Measurements from ENCODE around the gene SPAST.
"Not testable (repeated sequence)": the region's sequence is repeated elsewhere in the genome, so short reads cannot be mapped to it uniquely, and the experiment has no call there.

Gene SPAST, protein sequence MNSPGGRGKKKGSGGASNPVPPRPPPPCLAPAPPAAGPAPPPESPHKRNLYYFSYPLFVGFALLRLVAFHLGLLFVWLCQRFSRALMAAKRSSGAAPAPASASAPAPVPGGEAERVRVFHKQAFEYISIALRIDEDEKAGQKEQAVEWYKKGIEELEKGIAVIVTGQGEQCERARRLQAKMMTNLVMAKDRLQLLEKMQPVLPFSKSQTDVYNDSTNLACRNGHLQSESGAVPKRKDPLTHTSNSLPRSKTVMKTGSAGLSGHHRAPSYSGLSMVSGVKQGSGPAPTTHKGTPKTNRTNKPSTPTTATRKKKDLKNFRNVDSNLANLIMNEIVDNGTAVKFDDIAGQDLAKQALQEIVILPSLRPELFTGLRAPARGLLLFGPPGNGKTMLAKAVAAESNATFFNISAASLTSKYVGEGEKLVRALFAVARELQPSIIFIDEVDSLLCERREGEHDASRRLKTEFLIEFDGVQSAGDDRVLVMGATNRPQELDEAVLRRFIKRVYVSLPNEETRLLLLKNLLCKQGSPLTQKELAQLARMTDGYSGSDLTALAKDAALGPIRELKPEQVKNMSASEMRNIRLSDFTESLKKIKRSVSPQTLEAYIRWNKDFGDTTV

GRCh38 chr2:32063310-32064020 is at the start of gene SPAST:
SPAST (plus strand) TSS chr2:32063556; CDS start chr2:32063832, 276 bp downstream.
- DNase-seq, result peak; percentile 97

- DNase-seq, result not testable (repeated sequence)
Observed at GRCh38 chr2:32018789-32019482, 44.4 kb upstream of the SPAST start.

DNA sequence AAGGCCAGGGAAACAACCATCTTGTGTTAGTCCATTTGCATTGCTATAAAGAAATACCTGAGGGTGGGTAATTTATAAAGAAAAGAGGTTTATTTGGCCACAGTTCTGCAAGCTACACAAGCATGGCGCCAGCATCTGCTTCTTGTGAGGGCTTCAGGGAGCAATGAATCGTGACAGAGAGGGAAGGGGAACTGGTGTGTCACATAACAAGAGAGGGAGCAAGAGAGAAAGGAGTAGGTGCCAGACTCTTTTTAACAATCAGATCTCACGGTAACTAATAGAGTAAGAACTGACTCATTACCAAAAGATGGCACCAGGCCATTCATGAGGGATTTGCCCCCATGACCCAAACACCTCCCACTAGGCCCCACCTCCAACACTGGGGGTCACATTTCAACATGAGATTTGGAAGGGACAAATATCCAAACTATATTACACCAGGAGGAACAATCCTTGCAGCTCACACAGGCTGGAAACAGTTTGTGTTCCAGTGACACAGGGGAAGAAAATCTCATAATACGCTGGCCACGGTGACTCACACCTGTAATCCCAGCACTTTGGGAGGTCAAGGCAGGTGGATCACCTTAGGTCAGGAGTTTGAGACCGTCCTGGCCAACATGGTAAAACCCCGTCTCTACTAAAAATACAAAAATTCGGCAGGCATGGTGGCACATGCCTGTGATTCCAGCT is 29.0 kb upstream of the SPAST start:
- not testable (repeated sequence) for DNase-seq

DNA sequence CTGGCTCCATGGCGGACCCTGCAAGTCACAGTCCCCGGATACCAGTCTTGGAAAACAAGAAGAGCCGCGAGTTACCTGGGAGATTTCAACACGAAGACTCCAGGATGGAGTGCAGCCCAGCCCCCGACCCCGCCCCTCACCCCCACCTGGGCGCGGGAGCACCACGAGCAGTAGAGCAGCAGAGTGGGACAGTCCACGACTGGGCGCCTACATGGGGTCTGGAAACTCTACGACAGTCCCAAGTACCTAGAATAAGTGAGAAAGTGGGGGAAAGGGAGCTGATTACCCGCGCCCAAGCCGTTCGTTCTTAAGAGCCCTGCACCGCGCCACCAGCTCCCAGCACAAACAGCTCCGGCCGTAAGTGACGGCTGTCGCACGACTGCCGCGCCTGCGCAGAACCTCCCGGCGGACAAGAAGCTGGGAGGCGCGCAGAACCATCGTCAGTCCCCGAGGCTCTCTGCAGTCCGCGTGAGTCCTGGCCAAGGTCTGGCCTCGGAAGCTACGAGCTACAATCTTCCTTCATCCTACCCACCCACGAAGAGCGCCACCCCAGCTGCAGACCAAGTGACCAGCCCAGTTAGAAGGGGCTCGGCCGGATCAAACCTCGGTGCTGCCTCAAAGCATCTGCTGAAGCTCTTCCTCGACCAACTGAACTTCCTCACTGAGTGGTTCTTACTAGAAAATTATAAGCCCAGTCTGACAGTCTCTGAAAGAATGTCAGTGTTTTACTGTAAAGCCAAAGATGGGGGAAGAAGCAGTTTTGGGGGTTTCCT is 23.7 kb upstream of the SPAST start, which contains the start of gene DPY30:
Gene DPY30 (minus strand): TSS at position 359 of the 773 bp plus-strand sequence. CDS start 349 bp downstream, at position 10.
- DNase-seq, result peak; percentile 89

DNA sequence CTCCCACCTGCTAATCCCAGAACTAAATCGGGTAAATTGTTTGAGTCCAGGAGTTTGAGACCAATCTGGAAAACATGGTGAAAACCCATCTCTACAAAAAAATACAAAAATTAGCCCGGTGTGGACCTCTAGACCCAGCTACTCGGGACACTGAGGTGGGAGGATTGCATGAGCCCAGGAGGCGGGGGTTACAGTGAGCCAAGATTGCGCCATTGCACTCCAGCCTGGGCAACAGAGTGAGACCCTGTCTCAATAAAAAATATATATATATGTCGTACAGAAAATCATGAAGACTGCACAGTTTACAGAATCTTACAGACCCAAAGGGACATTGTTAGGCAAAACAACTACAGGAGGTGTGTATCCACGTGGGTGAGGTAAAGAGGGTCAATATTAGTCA is 19.8 kb upstream of the SPAST start:
- DNase-seq, result no peak

DNA sequence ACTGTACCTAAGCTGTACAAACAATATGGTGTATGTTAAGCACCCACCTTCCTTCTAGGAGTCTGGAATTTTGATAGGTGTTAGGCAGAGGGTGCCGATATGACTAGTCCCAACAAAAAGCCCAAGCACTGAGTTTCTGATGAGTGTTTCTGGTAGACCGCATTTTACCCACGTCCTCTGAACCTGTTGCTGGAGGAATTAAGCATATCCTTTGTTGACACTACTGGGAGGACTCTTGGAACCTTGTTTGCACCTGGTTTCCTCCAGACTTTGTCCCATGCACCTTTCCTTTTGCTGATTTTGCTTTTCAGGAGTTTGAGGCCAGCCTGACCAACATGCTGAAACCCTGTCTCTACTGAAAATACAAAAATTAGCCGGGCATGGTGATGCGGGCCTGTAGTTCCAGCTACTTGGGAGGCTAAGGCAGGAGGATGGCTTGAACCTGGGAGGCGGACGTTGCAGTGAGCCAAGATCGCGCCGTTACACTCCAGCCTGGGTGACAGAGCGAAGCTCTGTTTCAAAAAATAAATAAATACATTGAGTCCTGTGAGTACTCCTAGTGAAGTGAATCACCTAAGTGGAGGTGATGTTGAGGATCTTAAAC is 11.4 kb upstream of the SPAST start:
- no peak for DNase-seq

DNA sequence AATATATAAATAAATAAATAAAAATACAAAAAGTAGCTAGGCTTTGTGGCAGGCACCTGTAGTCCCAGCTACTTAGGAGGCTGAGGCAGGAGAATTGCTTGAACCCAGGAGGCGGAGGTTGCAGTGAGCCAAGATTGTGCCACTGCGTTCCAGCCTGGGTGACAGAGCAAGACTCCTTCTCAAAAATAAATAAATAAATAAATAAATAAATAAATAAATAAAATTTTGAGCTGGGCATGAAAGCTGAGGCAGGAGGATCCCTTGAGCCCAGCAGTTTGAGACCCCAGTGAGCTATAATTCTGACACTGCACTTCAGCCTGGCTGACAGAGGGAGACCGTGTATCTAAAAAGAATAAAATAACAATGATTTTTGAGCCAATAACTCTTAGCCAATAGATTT is 8.8 kb upstream of the SPAST start:
- not testable (repeated sequence) for DNase-seq

GRCh38 chr2:32058130-32058529 is 5.2 kb upstream of the SPAST start:
- no peak for DNase-seq

- DNase-seq, result no peak
Observed at GRCh38 chr2:32060266-32060665, 3.1 kb upstream of the SPAST start.

DNA sequence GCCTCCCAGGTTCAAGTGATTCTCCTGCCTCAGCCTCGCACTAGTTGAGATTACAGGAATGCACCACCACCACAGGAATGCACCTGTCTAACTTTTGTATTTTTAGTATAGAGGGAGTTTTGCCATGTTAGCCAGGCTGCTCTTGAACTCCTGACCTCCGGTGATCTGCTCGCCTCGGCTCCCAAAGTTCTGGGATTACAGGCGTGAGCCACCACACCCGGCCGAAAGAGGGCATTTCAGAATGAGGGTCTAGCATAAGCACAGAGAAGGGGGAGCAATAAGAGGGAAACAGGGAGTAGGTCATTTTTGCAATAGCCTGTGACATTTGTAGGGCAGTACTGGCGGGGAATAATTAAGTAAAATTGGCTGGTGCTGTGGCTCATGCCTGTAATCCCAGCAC is 1.9 kb upstream of the SPAST start:
- DNase-seq, result no peak

DNA sequence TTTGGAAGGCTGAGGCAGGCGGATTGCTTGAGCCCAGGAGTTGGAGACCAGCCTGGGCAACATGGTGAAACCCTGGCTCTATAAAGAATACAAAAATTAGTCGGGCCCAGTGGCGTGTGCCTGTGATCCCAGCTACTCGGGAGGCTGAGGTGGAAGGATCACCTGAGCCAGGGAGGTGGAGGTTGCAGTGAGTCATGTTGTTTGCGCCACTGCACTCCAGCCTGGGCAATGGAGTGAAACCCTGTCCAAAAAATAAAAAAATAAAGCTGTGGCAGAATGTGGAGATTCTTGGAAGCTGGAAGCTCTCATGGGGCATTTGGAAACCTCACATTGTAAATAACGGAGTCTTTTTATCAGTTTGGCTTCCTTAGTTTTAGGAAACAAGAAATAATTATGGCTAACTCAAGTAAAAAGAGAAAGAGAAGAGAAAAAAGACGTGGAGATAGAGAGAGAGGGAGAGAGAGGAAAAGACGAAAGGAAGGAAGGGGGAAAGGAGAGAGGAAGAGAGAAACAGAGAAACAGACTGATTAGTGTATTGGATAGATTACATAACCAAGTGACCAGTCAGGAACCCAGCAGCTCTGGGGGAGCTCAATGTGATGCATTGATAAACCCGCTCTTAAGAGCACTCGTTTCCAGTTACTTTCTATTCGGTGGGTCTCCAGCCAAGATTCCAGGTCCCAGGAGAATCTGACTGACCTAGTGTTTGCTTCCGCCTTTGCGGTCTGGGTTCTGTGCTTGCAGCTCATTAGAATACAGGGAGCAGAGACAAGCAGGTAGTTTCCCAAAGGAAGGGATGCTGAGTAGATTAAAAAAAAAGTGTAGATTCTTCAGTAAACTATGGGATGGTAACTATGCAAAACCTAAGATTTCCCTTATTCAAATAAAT is 1.1 kb upstream of the SPAST start:
- no peak for DNase-seq

DNA sequence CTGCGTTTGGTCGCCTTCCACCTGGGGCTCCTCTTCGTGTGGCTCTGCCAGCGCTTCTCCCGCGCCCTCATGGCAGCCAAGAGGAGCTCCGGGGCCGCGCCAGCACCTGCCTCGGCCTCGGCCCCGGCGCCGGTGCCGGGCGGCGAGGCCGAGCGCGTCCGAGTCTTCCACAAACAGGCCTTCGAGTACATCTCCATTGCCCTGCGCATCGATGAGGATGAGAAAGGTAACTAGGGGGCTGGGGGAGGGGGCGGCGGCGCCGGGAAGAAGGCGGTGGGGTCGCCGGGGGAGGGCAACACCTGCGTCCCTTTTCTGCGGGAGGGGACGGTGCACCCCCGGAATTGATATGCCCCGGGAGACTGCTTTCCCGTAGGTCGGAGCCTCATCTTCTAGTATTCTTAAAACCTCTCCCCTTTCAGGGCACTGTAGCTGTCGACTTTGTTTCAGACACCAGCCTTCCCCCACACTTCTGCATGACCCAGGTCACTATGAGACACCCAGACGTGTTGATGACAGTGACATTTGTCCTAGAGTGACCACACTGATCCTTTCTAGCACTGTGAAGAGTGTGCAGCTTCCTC is 755 bp downstream of the SPAST start:
- DNase-seq, result no peak

DNA sequence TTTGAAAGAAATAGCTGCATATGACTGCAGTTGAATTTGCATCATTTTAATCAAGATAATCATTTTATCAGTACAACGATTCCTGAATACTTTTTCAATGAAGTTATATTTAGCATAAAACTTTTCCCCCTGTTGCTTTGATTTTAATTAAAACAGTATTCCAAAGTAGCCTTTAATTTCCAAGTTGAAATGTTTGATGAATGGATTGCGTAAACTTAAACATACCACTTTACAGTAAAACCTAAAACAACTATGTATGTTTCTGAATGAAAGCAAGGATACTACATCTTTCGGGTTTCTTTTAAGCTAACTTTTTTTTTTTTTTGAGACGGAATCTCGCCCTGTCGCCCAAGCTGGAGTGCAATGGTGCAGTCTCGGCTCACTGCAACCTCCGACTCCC is 1.4 kb downstream of the SPAST start:
- DNase-seq, result no peak

DNA sequence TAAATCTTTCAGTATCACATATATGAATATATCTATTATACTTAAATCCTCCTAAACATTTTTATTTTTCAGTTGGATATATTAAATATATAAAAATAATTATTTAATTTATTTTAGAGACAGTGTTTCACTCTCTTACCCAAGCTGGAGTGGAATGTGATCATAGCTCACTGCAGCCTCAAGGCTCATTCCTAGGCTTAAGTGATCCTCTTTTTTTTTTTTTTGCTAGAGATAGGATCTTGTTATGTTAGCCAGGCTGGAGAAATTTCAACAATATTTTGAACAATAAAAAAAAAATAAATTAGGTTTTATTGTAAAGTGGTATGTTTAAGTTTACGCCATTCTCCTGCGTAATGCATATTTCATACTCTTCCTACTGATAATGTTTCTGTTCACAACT is 4.2 kb downstream of the SPAST start:
- DNase-seq, result no peak

DNA sequence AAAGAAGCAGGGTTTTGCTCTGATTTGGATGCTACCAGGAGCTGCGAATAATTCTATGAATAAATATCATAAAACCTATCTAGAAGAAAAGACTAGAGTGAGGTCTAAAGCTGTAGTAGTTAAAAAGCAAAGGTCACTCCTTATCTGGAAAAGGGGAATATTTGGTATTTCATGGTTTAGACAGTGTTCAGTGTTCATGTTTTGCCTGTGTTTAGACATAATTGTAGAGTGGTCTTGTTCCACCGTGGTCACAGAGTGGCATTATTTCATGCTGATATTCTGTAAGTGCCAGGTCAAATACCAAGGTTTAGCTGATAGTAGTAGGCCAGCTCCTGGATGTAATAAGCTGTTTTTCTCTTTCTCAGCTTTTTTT is 10.8 kb downstream of the SPAST start:
- DNase-seq, result no peak

DNA sequence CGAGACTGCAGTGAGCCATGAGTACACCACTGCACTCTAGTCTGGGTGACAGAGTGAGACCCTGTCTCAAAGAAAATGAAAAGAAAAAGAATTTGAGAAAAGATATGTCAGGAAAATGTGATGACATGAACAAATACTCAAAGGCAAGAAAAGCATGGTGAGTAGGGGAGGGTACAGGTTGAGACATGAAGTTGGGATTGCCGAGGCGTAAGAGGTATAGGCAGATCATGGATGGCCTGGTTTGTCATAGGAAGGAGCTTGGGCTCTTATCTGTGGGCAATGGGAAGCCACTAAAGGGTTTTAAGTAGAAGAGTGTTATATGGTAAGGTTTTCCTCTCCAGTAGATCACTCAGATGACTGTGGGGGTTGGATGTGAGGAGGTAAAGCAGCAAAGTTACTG is 32.3 kb downstream of the SPAST start:
- no peak for DNase-seq

DNA sequence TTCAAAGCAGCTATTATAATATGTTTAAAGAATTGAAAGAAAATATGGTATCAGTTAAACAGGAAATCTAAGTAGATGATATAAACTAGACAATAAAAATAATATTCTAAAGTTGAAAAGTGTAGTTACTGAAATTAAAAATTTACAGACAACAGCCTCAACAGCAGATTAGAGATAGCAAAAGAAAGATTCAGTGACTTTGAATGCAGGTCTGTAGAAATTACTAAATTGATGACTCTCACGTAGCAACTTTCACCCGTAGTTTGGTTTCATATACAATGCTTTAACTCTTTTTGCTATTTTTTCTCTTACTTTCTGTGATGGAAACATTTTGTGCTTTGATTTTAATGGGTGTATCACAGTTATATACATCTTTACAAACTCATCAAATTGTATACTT is 44.8 kb downstream of the SPAST start:
- DNase-seq, result no peak

DNA sequence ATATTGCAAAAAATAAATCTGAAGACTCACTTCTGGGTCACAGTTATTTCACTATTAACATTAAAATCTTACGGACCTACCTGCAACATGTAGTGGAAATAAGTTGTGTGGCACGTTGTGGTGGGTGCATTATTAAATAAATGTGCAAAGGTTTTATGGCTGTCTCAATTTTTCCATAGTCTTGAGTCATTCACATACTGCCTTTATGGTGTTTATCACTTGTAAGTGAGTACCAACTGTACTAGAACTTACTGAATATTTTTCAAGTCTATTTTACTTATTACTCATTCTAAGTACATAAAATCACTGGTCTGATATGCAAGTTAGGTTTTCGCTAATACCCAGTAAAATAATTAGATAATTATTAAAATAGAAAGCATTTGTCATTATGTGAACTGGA is 54.7 kb downstream of the SPAST start:
- no peak for DNase-seq

DNA sequence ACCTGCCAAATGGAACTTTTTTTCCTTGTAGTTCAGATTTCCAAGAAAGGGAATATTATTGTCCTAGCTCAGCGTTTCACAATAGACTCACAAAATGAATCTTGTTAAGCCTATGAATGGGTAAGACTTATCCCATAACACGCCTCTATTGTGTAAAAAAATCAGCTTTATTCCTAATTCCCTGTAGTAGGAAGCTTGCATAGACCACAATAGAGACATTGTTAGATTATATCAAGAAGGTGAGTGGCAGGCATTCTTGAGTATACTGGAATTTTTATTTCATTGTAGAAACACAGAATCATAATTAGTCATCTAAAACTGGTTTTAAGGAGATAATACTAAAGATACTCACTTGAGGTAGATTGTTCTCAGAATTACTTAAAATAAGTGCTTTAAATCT is 55.8 kb downstream of the SPAST start:
- no peak for DNase-seq

GRCh38 chr2:32124660-32125059 is 61.3 kb downstream of the SPAST start:
- no peak for DNase-seq

All from activated CD8-positive, alpha-beta memory T cell treated with anti-CD3 and anti-CD28 coated beads, Interleukin-2, amount 50 U/mL, for 4 hours (primary cell).